H1 (cell line): ENCODE data around the gene CCDC9B. TPM values are rescaled to one million over a fixed set of nuclear protein-coding genes. Genes with fewer than 3 reads are reported as not detected.

ENCODE experiments used
- CTCF ChIA-PET: fragments of 300-600 bp; sonication (Branson Sonifier 250); formaldehyde crosslinking; loops from one replicate; lab custom pipeline; 2021; ENCODE audit not compliant: partially characterized antibody; lab: Charles Lee
- POLR2A ChIA-PET: fragments of 300-600 bp; sonication (Branson Sonifier 250); formaldehyde crosslinking; loops from one replicate; lab custom pipeline; 2021; ENCODE audit warnings: inconsistent platforms; ENCODE audit not compliant: partially characterized antibody; lab: Charles Lee
- DNase-seq, 2 experiments: peaks; one replicate each; pipeline versions ENCODE4 v3.0.0 to v3.0.0-alpha.2; 2010 to 2022; ENCODE audit warnings: low spot score in 2 of 2, low read depth in 1 of 2, mixed read lengths in 1 of 2
- FAIRE-seq: peaks from 2 replicates; lab custom pipeline; 2011; peaks lifted over from hg19 to GRCh38; lab: Jason Lieb, UNC
- H2AFZ ChIP-seq: 2 replicates; pipeline ENCODE4 v1.8.1; 2012; ENCODE audit warnings: low read length, inconsistent platforms
- H2AK5ac ChIP-seq: 2 replicates; pipeline ENCODE4 v1.6.1; 2013; ENCODE audit warnings: low read depth, low read length
- H2BK120ac ChIP-seq: replicated peaks from 2 replicates; pipeline ENCODE3; 2013; ENCODE audit warnings: low read depth, low read length, inconsistent platforms
- H2BK12ac ChIP-seq: 2 replicates; pipeline ENCODE4 v1.6.1; 2013; ENCODE audit warnings: low read depth, low read length
- H2BK15ac ChIP-seq: 2 replicates; pipeline ENCODE4 v1.6.1; 2013; ENCODE audit warnings: low read length
- H2BK20ac ChIP-seq: 2 replicates; pipeline ENCODE4 v1.6.1; 2013; ENCODE audit warnings: low read length
- H2BK5ac ChIP-seq: 2 replicates; pipeline ENCODE4 v1.6.1; 2013; ENCODE audit warnings: low read depth, low read length
- H3K14ac ChIP-seq: 2 replicates; pipeline ENCODE4 v1.6.1; 2013; ENCODE audit warnings: inconsistent platforms; ENCODE audit not compliant: insufficient read length
- H3K18ac ChIP-seq: 2 replicates; pipeline ENCODE4 v1.6.1; 2013; ENCODE audit warnings: low read length; ENCODE audit errors: extremely low read depth
- H3K23ac ChIP-seq: 2 replicates; pipeline ENCODE4 v1.6.1; 2013; ENCODE audit warnings: inconsistent platforms; ENCODE audit not compliant: insufficient read length
- H3K23me2 ChIP-seq: 2 replicates; pipeline ENCODE4 v1.6.1; 2013; ENCODE audit warnings: low read depth, low read length
- H3K27ac ChIP-seq: 2 replicates; pipeline ENCODE4 v1.6.1; 2011; ENCODE audit warnings: low read depth, low read length, inconsistent platforms
- H3K27me3 ChIP-seq, 4 experiments: replicated peaks in 1 of 4; 1 replicate in 1 of 4; 2 replicates in 3 of 4; pipeline versions ENCODE4 v1.6.1 to v1.8.1; 2011 to 2013; ENCODE audit warnings: low read length in 3 of 4, mild to moderate bottlenecking in 3 of 4, inconsistent platforms in 2 of 4, mixed read lengths in 2 of 4, moderate library complexity in 1 of 4; ENCODE audit not compliant: control insufficient read depth in 3 of 4, insufficient read depth in 3 of 4; ENCODE audit errors: extremely low read depth in 1 of 4
- H3K36me3 ChIP-seq, 4 experiments: 2 replicates each; pipeline versions ENCODE4 v1.6.1 to v1.8.1; 2011 to 2013; ENCODE audit warnings: mild to moderate bottlenecking in 4 of 4, low read length in 3 of 4, moderate library complexity in 2 of 4, control low read depth in 1 of 4, inconsistent platforms in 1 of 4; ENCODE audit not compliant: insufficient read depth in 4 of 4, control insufficient read depth in 2 of 4
- H3K4ac ChIP-seq: replicated peaks from 2 replicates; pipeline ENCODE3; 2013; ENCODE audit warnings: low read length, low read depth, mixed read lengths, inconsistent platforms; ENCODE audit not compliant: insufficient read length
- H3K4me1 ChIP-seq, 4 experiments: replicated peaks in 1 of 4; 1 replicate in 1 of 4; 2 replicates in 3 of 4; pipeline versions ENCODE4 v1.6.1 to v1.8.1; 2011 to 2013; ENCODE audit warnings: low read length in 3 of 4, inconsistent platforms in 2 of 4, mixed read lengths in 1 of 4; ENCODE audit not compliant: insufficient read depth in 4 of 4, control insufficient read depth in 3 of 4
- H3K4me2 ChIP-seq, 2 experiments: 2 replicates each; pipeline versions ENCODE4 v1.6.1 to v1.8.1; 2011 to 2013; ENCODE audit warnings: low read depth in 2 of 2, low read length in 2 of 2, control low read depth in 1 of 2, inconsistent platforms in 1 of 2, mild to moderate bottlenecking in 1 of 2; ENCODE audit not compliant: insufficient read depth in 1 of 2
- H3K4me3 ChIP-seq, 4 experiments: fragments of 200-600, 300-600 bp in 1 of 4; sonication (generic), shearing (Covaris generic), sonication (Bioruptor Twin) in 1 of 4; 2 replicates each; pipeline versions ENCODE4 v1.5.1 to v1.8.1; 2011 to 2016; ENCODE audit warnings: low read length in 4 of 4, low read depth in 3 of 4, control low read depth in 2 of 4, inconsistent platforms in 2 of 4, mild to moderate bottlenecking in 2 of 4, mixed read lengths in 1 of 4, moderate library complexity in 1 of 4; ENCODE audit not compliant: insufficient read depth in 2 of 4; ENCODE audit errors: extremely low read depth in 1 of 4
- H3K56ac ChIP-seq: replicated peaks from 2 replicates; pipeline ENCODE3; 2013; ENCODE audit warnings: low read depth, mild to moderate bottlenecking, mixed read lengths, low read length, inconsistent platforms; ENCODE audit not compliant: insufficient read length
- H3K79me1 ChIP-seq: 2 replicates; pipeline ENCODE4 v1.6.1; 2013; ENCODE audit warnings: low read depth, low read length, control low read depth
- H3K79me2 ChIP-seq, 2 experiments: 2 replicates each; pipeline versions ENCODE4 v1.6.1 to v1.8.1; 2012 to 2013; ENCODE audit warnings: low read length in 2 of 2, mild to moderate bottlenecking in 2 of 2, inconsistent platforms in 1 of 2; ENCODE audit not compliant: insufficient read depth in 2 of 2, control insufficient read depth in 1 of 2
- H3K9ac ChIP-seq, 4 experiments: replicated peaks in 1 of 4; 1 replicate in 1 of 4; 2 replicates in 3 of 4; pipeline versions ENCODE4 v1.6.1 to v1.8.1; 2011 to 2013; ENCODE audit warnings: low read depth in 3 of 4, low read length in 3 of 4, control low read depth in 2 of 4, mild to moderate bottlenecking in 2 of 4, moderate library complexity in 2 of 4, inconsistent platforms in 1 of 4; ENCODE audit errors: extremely low read depth in 1 of 4
- H3K9me3 ChIP-seq, 2 experiments: 2 replicates each; pipeline versions ENCODE4 v1.6.1 to v1.8.1; 2012 to 2013; ENCODE audit warnings: mild to moderate bottlenecking in 2 of 2, moderate library complexity in 2 of 2, control low read depth in 1 of 2, inconsistent platforms in 1 of 2, low read depth in 1 of 2, low read length in 1 of 2, mixed read lengths in 1 of 2; ENCODE audit not compliant: insufficient read depth in 2 of 2
- H4K20me1 ChIP-seq, 2 experiments: replicated peaks in 1 of 2; 2 replicates each; pipeline versions ENCODE3 to v1.8.1; 2011 to 2013; ENCODE audit warnings: inconsistent platforms in 2 of 2, low read length in 2 of 2, mild to moderate bottlenecking in 1 of 2; ENCODE audit not compliant: insufficient read depth in 2 of 2, control insufficient read depth in 1 of 2
- H4K5ac ChIP-seq: 2 replicates; pipeline ENCODE4 v1.6.1; 2013; ENCODE audit warnings: low read length, low read depth, mixed read lengths, inconsistent platforms; ENCODE audit not compliant: insufficient read length
- H4K8ac ChIP-seq: 2 replicates; pipeline ENCODE4 v1.8.0; 2013; ENCODE audit warnings: mild to moderate bottlenecking, moderate library complexity, low read length, inconsistent platforms; ENCODE audit not compliant: insufficient read depth; ENCODE audit errors: extremely low read depth
- H4K91ac ChIP-seq: replicated peaks from 2 replicates; pipeline ENCODE3; 2013; ENCODE audit warnings: low read length, mixed read lengths, inconsistent platforms; ENCODE audit not compliant: insufficient read length
- GABPA ChIP-seq: IDR thresholded peaks from 2 replicates; pipeline ENCODE4 v1.6.1; 2011; ENCODE audit warnings: mild to moderate bottlenecking, low read length, moderate library complexity, borderline replicate concordance; ENCODE audit not compliant: insufficient read depth
- WGBS, 2 experiments: shearing (Covaris generic) in 1 of 2; methylation state at CpG; one replicate each; pipeline versions ENCODE4 v1.1.6 to v1.1.7; 2013 to 2015; ENCODE audit warnings: low lambda C conversion rate in 2 of 2, mixed read lengths in 2 of 2, inconsistent platforms in 1 of 2, low coverage in 1 of 2, missing lambda C conversion rate in 1 of 2; ENCODE audit not compliant: insufficient replicate concordance in 2 of 2, insufficient coverage in 1 of 2, insufficient read length in 1 of 2; ENCODE audit errors: extremely low coverage in 1 of 2, missing lambda C conversion rate in 1 of 2; 5-methylcytosine and 5-hydroxymethylcytosine counted together
- polyA plus RNA-seq, 7 experiments: library from polyadenylated mRNA; depleted of rRNA in 3 of 7; stranded (reverse) in 5 of 7; unstranded in 2 of 7; fragments of >200 nt in 5 of 7; fragments of 200-250 nt in 2 of 7; gene quantifications; 1 replicate in 5 of 7; 2 replicates in 1 of 7; 4 replicates in 1 of 7; pipeline versions ENCODE4 v1.2.1 to v1.2.3, GENCODE V29; 2011 to 2013; ENCODE audit warnings: missing spikeins in 2 of 7, mixed read lengths in 2 of 7
- total RNA-seq: library from RNA; stranded (reverse); fragmentation: NEBNext Ultra II Directional; extraction: Animal tissue kit (Norgen Biotek cat#: 25700); gene quantifications from 2 replicates; pipeline ENCODE4 v1.2.1, GENCODE V29; 2021

The CCDC9B gene
- total and polyA plus RNA-seq, 2 of the 8 experiments (the other 6 are each of a cell fraction or from before 2014, with no cell fraction given) = 0.45 to 0.78 TPM

- Histone ChIP-seq H2AK5ac (no peak overlapping the region), H3K9ac (no peak overlapping the region), H3K27me3 (no peaks in the 10 kb centered on the region), H3K23me2 (no peaks in the 10 kb centered on the region), H3K14ac (no peak overlapping the region), H3K36me3 (peaks cover 48 to 85% (median 64%) of the 10 kb centered on the region in 4 experiments), H4K8ac (no peak overlapping the region), H3K79me2 (peaks cover 0 to 15% of the 10 kb centered on the region in 2 experiments; a peak in 3 of 4 replicates), H4K91ac (no peak overlapping the region), H2BK20ac (no peak overlapping the region), H2AFZ (no peak overlapping the region), H3K4ac (no peak overlapping the region), H3K79me1 (peaks cover 6% of the 10 kb centered on the region), H3K4me3 (no peak overlapping the region), H4K20me1 (peaks cover 0 to 2% of the 10 kb centered on the region in 2 experiments), H2BK5ac (no peak overlapping the region), H3K4me1 (no peaks in the 10 kb centered on the region; a peak in 1 of 7 replicates), H2BK120ac (no peak overlapping the region), H2BK15ac (no peak overlapping the region), H3K56ac (no peak overlapping the region), H3K18ac (no peak overlapping the region), H2BK12ac (no peak overlapping the region), H3K23ac (no peak overlapping the region), H4K5ac (no peak overlapping the region), H3K27ac (no peak overlapping the region), H3K9me3 (peaks cover 0 to 4% of the 10 kb centered on the region in 2 experiments; a peak in 1 of 4 replicates), H3K4me2 (no peak overlapping the region)
- POLR2A ChIA-PET = interaction anchor here (0.7 to 3.7 kb wide), 6 partner anchors 13 to 50 kb away, joined by 3 to 20 read pairs (median 4); partner anchors contain the start of gene IVD
- CTCF ChIA-PET = interaction anchor here (0.7 to 3.1 kb wide), 5 partner anchors 13 to 113 kb away, joined by 3 to 17 read pairs (median 4); no protein-coding TSS in a partner anchor
- DNase-seq (no peak), FAIRE-seq (no peak)
- TF ChIP-seq GABPA = no peak
- WGBS, 2 experiments = 93% methylated on average over 13 of the region's 13 CpGs; no CpG with 5 or more reads in 1 of the 2 experiments
Observed at GRCh38 chr15:40388941-40389823, 48.4 kb upstream of the CCDC9B start.
